ENCODE measurements around the gene ZBTB47.

The ZBTB47 gene

GRCh38 chr3:42712688-42713372, 59.3 kb downstream of the ZBTB47 start:
- DNase-seq (ENCODE audit: low read depth in 2 of 2) = no peak

GRCh38 chr3:42713747-42714146, 60.2 kb downstream of the ZBTB47 start:
- no peak for DNase-seq (ENCODE audit: low read depth in 2 of 2)

GRCh38 chr3:42714171-42714852, 60.8 kb downstream of the ZBTB47 start:
- DNase-seq (ENCODE audit: low read depth in 2 of 2) = no peak

Data from stimulated activated CD8-positive, alpha-beta memory T cell treated with anti-CD3 and anti-CD28 coated beads, Interleukin-2, amount 100 ng/mL, for 48 hours (primary cell).